G401.6 (cell line): ENCODE measurements around the gene MIGA1.
"Not testable (repeated sequence)": the region's sequence is repeated elsewhere in the genome, so short reads cannot be mapped to it uniquely, and the experiment has no call there.

Source experiments
- FAIRE-seq: peaks from 2 replicates; lab custom pipeline; 2012; peaks lifted over from hg19 to GRCh38; lab: Jason Lieb, UNC

The MIGA1 gene, protein sequence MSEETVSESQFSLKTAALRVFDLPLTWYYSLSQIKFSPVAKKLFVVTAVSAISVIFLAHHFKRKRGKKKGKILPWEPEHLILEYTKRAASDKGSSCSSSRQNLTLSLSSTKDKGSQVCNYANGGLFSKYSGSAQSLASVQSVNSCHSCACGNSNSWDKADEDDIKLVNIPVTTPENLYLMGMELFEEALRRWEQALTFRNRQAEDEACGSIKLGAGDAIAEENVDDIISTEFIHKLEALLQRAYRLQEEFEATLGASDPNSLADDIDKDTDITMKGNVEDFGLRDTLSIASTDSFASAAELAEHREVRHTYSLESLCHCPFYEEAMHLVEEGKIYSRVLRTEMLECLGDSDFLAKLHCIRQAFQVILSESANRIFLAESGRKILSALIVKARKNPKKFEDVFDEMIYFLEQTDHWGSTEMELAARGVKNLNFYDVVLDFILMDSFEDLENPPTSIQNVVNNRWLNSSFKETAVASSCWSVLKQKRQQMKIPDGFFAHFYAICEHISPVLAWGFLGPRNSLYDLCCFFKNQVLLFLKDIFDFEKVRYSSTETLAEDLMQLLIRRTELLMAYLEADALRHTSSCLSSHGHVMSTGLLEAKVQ

DNA sequence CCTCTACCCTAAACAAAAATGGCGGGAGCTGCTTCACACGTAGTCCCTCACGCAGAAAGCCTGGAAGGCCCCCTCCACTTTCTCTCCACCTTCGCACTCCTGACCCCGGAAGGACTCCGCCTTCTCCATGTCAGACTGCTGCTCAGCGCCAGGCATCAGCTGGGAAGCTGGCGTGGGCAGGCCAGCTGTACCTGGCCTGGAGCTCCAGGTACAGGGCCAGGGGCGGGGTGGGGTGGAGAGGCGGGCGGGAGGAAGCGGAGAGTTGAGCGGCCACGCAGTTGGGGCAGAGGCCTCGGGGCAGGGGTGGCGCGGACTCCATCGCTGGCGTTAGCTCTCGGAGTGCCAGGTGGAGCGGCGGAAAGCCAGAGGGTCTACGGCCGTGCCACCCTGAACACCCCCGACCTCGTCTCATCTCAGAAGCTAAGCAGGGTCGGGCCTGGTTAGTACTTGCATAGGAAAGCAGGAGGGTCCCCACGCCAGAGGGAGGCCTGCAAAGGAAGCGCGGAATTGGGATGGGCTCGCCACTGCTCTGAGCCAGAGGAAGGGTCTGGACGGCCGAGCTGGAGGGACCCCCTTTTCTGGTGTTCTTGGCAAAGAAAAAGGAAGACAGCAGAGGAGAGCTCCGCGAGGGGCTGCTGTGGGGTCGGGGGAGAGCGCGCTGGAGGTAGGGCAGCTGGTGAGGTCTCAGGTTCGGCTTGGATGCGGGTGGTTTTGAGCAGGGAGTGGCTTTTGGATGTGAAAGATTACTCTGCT, at the start of gene MIGA1:
Gene MIGA1 (plus strand): TSS at position 121 of the 753 bp plus-strand sequence. CDS start 3,604 bp downstream, outside the sequence.
- peak; percentile 97 for FAIRE-seq

DNA sequence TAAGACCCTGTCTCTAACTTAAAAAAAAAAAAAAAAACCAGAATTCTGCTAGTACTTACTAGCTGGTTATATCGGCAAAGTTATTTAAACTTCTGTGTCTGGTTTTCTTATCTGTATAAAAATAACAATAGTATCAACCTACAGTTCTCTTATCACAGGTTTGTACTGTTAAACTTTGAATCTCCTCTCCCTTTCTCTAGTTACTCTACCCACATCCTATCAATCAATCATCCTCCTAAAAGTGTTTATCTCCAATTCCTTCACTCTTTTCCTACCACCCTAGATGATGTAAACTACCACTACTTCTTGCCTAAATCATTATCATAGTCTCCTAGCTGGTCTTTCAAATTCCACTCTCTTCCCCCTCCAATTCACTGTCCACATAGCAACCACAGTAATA, 47.4 kb upstream of the MIGA1 start:
- FAIRE-seq, result no peak

DNA sequence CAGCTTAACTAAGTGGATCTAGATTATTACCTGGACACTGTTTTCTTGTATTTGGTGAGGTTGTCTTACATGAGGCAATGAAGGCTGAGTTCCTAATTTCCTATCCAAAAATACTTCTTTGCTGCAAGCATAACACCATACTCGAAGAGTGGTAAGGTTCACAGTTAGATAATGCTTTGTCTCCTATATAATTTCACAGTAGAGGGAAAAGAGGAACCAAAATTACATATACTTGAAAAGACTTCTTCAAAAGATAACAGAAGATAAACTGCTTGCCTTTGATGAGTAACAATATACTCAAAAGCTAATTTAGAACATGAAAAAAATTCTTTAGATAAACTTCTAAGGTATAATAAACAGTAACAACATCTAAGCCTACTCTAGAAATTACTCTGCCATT, 40.2 kb upstream of the MIGA1 start:
- FAIRE-seq, result no peak

DNA sequence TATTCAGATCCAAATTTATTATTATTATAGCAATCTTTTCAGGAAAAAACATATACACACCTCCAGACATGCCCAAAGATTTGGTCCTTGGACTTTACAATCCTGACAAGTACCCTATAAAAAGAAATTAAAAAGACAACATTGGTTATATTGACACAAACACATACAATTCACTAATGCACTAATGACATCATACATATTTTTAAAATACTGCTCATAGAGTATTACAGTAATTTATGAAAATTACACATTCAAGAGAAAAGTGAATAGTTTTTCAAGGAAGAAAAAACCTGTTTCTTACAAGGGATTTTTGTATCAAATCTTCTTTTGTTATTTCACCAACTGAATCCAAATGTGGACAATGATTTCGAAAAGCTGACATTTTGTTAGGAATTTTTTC, 38.1 kb upstream of the MIGA1 start:
- FAIRE-seq, result no peak

DNA sequence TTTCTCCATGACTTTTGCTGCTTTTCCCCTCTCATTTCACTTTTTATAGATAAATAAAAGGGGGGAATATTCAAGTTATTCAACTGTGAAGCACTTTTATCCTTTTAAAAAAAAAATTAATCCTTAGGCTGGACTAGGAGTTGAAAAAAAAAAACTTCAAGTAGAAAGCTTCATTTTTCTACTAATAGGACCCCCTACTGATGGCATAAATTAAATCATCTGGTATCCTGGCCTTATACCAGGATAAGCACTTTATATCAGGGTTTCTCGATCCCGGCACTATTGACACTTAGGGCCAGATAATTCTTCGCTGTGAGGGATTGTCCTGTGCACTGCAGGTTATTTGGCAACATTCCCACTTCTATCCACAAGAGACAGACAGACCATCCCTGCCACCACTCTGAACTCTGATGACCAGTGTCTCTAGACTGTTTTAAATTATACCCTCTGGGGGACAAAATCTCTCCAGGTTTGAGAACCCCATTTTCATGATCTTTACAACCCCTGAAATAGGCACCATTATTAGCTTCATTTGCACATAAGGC, 37.4 kb upstream of the MIGA1 start:
- FAIRE-seq, result no peak

DNA sequence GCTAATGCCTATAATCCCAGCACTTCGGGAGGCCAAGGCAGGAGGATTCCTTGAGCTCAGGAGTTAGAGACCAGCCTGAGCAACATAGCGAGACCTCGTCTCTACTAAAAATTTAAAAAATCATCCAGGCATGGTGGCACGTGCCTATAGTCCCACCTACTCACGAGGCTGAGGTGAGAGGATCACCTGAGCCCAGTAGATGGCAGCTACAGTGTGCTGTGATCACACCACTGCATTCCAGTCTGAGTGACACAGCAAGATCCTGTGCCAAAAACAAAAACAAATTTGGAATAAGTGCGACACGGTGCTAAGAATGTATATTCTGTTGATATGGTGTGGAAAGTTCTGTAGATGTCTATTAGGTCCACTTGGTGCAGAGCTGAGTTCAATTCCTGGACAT, 34.9 kb upstream of the MIGA1 start:
- FAIRE-seq, result no peak

DNA sequence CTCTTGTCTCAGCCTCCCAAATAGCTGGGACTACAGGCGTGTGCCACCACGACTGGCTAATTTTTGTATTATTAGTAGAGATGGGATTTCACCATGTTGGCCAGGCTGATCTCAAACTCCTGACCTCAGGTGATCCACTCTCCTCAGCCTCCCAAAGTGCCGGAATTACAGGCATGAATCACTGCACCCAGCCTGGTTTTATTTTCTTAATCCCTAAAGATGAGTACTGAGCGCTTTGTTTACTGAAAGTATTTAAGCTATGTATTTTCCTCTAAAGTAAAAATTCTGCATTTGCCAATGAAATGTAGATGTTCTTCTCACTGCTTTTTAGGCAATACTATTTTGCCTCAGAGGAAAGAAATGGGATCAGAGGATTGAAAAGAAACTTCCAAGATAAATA, 30.0 kb upstream of the MIGA1 start:
- not testable (repeated sequence) for FAIRE-seq

DNA sequence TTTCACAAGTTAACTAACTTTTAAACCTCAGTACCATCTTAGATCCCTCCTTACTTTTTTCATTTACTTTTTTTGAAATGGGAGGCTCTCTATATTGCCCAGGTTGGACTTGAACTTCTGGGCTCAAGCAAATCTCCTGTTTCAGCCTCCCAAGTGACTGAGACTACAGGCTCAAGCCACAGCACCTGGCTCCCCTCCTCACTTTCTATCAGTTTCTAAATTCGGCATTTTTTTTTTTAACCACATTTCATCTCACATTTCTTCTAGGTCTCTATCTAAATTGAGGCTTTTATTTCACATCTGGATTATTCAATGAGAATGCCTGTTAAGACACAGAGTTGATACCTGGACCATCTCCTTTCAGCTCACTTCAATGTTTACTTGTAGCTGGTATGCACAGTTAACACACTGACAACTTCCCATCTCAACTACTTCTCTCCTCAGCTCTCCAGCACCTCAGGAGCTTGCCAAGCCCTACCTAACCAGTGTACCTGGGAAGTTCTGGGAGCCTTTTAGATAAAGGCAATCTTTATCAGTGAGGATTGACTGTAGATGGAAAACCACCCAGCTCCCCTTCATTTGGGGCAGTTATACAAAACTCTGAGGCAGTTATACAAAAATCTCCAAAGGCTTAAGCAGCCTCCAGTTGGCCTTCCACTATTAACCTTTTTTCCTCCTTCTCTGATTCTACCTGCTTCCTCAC, 23.2 kb upstream of the MIGA1 start:
- FAIRE-seq, result no peak

DNA sequence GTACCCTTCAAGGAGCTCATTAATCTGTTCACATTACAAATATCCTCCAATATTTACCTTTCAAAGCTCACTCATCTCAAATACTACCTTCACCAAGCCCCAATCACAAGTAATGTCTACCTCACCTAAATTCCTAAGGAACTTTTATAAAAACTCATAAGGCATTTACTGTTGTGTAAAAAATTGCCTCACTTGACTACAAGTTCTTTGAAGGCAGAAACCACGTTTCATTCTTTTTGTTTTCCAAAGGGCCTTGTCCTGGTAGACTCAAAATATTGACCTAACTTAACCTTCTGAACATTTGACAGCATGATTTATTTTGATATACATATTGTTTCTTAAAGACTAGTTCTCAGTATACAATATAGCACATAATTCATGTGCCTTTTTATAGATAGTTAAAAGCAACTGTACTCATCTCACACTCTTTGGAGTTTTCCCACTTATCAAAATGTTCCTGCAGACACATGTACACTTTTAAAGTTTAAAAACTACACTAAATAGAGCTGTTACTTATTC, 22.3 kb upstream of the MIGA1 start:
- no peak for FAIRE-seq

DNA sequence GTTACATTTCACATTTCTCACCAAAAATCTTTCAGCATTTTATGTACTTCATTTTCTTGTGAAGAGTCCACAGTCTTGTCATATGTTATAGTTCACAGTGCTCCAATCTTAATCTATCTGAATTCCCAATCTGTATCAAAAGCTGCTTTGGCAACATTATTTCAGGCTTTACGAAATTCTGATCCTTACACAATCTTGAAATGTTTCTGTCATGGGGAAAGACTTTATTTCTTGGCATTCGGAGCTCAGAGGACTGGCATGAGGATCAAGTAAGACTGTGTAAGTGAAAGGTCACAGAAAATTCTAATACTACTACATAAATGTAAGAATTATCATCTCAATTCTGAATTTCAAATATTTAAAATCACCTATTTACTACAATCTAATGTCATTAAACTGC, 21.8 kb upstream of the MIGA1 start:
- peak; percentile 40 for FAIRE-seq

DNA sequence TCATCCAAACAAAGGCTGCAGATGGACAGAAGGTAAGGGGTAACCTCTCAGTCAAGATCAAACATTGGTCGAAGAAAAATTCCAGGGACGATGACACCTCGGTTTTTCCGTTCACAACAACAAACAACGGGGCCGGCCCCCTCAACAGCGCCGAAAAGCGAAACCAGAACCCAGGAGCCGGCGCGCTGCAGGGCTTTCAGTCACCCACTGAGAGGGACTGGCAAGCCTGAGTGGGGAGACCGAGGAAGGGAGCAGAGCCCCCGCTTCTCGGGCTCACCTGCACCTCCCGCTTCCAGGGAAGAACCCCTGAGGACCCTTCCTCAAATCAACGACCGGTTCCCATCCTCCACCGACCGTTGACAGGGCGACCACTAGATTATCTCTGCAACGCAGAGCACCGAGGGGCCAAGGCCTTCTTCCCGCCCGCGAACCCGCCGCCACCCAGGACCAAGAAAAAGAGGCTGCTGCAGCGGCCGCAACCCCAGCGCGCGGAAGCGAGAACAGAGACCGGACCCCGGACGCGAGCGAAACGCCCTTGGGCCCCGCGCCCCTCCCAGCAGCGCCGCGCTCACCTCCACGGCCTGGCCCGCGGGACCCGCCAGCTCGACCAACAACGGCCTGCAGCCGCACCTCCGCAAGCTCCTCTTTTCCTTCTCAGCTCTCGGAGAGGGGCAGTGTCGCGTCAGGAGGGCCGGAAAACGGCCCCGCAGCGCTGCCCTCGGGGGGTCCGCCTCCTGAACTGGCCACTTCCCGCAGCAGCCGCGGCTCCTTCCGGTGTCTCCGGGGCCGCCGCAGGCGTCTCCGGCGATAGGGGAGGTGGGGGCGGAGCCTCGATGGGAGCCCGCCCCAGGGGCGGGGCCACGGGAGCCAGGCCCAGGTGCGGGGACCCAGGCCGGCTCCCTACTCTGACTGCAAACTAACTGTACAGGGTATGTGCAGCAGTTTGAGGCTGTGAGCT, 20.1 kb upstream of the MIGA1 start, which contains the start of gene USP33:
Gene USP33 (minus strand): TSS at position 782 of the 958 bp plus-strand sequence. CDS start 18,155 bp downstream, outside the sequence.
- peak; percentile 47 for FAIRE-seq

DNA sequence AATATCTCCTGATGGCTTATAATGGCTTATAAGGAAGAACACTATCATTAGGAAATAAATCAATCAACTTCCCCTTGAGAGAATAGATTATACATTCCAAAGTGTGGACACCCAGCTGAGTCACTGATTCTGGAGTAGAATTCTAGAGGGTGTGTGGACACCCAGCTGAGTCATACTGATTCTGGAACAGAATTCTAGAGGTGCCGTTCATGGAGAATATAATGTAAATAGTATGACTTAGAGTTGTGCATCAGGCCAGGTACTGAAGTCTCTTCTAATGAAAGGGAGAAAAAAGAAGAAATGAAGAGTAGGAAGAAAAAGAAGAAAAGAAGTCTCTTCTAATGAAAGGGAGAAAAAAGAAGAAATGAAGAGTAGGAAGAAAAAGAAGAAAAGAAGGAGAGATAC, 17.4 kb upstream of the MIGA1 start:
- FAIRE-seq, result no peak

DNA sequence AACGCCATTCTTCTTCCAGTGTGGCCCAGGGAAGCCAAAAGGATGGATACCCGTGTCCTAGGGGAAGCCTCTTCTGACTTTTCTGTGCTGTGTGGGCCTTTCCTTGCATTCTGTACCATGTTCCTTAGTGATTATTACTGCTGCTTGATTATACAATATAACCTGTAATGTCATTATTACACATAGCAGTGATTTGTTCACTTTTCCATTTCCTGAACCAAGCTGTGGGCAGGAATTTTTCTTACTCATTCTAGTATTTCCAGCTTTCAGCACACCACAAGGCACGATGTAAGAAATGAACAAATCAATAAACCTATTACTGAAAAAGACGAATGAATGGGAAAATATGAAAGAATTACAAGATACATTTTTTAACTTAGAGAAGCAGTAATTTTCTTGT, 11.4 kb upstream of the MIGA1 start:
- no peak for FAIRE-seq

DNA sequence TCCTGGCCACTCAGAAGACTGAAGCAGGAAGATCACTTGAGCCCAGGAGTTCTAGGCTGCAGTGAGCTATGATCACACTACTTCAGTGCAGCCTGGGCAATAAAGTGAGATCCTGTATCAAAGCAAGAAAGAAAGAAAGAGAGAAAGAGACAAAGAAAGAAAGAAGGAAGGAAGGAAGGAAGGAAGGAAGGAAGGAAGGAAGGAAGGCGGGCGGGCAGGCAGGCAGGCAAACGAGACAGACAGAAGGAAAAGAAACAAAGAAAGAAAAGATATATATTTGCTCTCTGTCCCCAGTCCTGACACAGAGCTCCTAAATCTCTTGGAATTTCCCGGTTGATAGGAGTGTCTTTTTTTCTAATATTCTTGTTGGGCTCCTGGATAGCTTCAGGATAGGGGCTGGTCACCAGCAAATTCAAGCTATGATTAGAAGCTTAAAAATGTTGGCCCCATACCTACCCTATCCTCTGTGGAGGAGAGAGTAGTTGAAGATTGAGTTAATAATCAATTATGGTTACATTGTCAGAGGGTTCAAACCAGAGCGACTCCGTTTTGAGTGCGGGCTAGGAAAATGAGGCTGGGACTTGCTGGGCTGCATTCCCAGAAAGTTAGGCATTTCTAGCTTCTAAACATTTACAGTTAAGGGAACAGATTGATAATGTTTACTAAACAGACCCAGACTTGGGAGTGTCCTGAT, 3.3 kb upstream of the MIGA1 start:
- FAIRE-seq, result no peak

DNA sequence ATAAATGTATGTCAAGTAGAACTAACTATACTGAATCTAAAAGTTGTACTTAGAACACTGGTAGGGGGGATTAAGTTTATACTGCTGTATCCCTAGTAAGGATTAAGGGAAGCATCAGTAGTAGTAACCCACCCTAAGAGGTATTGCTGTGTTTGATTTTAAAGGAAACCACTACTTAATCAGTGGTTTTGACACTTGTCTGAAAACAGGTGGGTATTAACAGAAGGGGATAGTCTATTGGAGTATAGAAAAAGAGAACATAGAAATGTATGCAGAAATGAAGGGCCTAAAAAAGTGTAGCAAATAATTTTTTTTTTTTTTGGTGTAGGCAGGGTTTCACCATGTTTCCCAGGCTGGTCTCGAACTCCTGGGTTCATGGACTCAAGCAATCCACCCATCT, 2.2 kb downstream of the MIGA1 start:
- no peak for FAIRE-seq

DNA sequence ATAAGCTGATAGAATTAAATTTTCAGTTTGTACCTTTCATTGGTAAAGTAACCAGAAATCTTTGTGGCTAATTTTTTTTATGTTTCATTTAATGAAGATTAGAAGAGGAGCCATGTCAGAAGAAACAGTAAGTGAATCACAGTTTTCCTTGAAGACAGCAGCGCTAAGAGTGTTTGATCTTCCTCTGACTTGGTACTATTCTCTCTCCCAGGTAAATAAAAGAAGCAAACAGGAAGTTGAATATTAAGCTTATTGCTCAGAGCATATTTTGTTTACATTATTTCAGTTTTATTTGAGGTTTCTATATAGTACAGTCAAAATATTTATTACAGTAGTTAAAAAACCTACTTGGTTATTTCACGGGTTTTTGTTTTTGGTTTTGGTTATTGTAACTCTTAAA, 3.7 kb downstream of the MIGA1 start:
- FAIRE-seq, result peak; percentile 76

DNA sequence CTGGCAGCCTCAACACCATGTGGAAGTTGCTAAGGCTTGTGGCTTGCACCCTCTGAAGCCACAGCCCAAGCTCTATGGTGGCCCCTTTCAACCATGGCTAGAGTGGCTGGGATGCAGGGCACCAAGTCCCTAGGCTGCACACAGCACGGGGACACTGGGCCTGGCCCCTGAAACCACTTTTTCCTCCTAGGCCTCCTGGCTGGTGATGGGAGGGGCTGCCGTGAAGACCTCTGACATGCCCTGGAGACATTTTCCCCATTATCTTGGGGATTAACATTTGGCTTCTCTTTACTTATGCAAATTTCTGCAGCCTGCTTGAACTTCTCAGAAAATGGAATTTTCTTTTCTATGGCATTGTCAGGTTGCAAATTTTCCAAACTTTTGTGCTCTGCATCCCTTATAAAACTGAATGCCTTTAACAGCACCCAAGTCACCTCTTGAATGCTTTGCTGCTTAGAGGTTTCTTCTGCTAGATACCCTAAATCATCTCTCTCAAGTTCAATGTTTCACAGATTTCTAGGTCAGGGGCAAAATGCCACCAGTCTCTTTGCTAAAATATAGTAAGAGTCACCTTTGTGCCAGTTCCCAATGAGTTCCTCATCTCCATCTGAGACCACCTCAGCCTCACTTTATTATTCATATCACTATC, 6.8 kb downstream of the MIGA1 start:
- not testable (repeated sequence) for FAIRE-seq

DNA sequence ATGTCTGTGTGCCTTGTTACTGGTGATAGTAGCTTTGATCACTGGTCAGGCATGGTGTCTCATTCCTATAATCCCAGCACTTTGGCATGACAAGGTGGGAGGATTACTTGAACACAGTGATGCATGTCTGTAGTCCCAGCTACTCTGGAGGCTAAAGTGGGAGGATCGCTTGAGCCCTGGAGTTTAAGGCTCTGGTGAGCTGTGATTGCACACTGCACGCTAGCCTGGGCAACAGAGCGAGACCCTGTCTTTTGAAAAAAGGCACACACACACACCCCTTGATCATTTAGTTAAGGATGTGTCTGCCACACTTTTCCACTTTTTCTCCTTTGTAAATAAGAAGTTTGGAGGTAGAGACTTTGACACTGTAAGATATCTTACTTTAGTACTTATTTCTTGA, 15.1 kb downstream of the MIGA1 start:
- no peak for FAIRE-seq

DNA sequence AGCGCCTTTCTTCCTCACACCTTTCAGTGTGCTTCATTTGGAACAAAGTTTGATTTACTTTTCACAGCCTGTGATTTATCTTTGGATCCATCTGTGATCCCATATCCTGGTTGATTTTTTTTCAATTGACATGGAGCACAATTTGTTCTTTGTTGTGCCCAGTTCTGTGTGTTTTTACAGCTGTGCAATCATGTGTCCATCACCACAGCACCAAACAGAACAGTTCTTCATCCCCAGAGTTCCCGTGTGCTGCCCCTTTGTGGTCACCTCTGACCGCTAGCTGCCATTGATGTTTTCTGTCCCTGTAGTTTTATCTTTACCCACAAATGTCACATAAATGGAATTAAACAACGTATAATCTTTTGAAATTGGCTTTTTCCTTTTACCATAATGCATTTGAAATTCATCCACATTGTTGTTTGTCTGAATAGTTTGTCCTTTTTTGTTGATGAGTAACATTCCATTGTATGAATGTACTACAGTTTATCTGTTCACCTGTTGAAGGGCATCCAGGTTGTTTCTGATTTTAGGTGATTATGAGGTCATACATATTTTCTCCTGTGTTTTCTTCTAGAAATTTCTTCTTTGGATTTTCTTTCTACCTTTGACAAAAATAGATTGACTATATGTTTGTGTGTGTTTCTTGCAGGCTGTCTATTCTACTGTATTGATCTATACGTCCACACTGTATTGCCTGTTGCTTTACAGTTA, 17.4 kb downstream of the MIGA1 start:
- no peak for FAIRE-seq
